ENCODE results near the gene WDR46.

- TF ChIP-seq, protein P1, sequence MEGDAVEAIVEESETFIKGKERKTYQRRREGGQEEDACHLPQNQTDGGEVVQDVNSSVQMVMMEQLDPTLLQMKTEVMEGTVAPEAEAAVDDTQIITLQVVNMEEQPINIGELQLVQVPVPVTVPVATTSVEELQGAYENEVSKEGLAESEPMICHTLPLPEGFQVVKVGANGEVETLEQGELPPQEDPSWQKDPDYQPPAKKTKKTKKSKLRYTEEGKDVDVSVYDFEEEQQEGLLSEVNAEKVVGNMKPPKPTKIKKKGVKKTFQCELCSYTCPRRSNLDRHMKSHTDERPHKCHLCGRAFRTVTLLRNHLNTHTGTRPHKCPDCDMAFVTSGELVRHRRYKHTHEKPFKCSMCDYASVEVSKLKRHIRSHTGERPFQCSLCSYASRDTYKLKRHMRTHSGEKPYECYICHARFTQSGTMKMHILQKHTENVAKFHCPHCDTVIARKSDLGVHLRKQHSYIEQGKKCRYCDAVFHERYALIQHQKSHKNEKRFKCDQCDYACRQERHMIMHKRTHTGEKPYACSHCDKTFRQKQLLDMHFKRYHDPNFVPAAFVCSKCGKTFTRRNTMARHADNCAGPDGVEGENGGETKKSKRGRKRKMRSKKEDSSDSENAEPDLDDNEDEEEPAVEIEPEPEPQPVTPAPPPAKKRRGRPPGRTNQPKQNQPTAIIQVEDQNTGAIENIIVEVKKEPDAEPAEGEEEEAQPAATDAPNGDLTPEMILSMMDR (IDR thresholded peaks at IDR 0.05): no peak
- no peak for TF ChIP-seq ZFX (IDR thresholded peaks at IDR 0.05; ENCODE audit: borderline replicate concordance)
These were observed 30.9 kb upstream of the WDR46 start for GRCh38 chr6:33319939-33320314.
